ENCODE data around the gene APAF1.

The APAF1 gene

GRCh38 chr12:98674841-98675240, 29.8 kb downstream of the APAF1 start:
- no peak for DNase-seq

- DNase-seq, result no peak
Measured at GRCh38 chr12:98678236-98678945, 33.3 kb downstream of the APAF1 start.

GRCh38 chr12:98678946-98679610, 34.0 kb downstream of the APAF1 start:
- DNase-seq, result no peak

GRCh38 chr12:98679611-98680005, 34.5 kb downstream of the APAF1 start:
- no peak for DNase-seq

- DNase-seq, result no peak
Measured at GRCh38 chr12:98684199-98684598, 39.1 kb downstream of the APAF1 start.

GRCh38 chr12:98686603-98687002, 41.5 kb downstream of the APAF1 start:
- no peak for DNase-seq

GRCh38 chr12:98691351-98691750, 46.3 kb downstream of the APAF1 start:
- no peak for DNase-seq

- no peak for DNase-seq
Measured at GRCh38 chr12:98696036-98696646, 51.1 kb downstream of the APAF1 start.

- DNase-seq, result no peak
Measured at GRCh38 chr12:98697209-98697608, 52.1 kb downstream of the APAF1 start.

GRCh38 chr12:98698603-98699463, 53.7 kb downstream of the APAF1 start:
- DNase-seq, result peak; percentile 18 to 28

- no peak for DNase-seq
Measured at GRCh38 chr12:98699586-98699985, 54.5 kb downstream of the APAF1 start.

- no peak for DNase-seq
Measured at GRCh38 chr12:98701166-98701565, 56.1 kb downstream of the APAF1 start.

- no peak for DNase-seq
Measured at GRCh38 chr12:98709022-98709421, 63.9 kb downstream of the APAF1 start.

- DNase-seq, result no peak
Measured at GRCh38 chr12:98714426-98714825, 69.3 kb downstream of the APAF1 start.

- DNase-seq, result no peak
Measured at GRCh38 chr12:98719515-98720504, 74.7 kb downstream of the APAF1 start.

- DNase-seq, result no peak
Measured at GRCh38 chr12:98721204-98721702, 76.2 kb downstream of the APAF1 start.

GRCh38 chr12:98724384-98725155, 79.5 kb downstream of the APAF1 start:
- no peak for DNase-seq

- peak; percentile 10 to 22 for DNase-seq
Measured at GRCh38 chr12:98725476-98726247, 80.6 kb downstream of the APAF1 start.

GRCh38 chr12:98727196-98727595, 82.1 kb downstream of the APAF1 start:
- no peak for DNase-seq

- no peak for DNase-seq
Measured at GRCh38 chr12:98730412-98730811, 85.3 kb downstream of the APAF1 start.

Data from activated CD4-positive, alpha-beta T cell treated with anti-CD3 and anti-CD28 coated beads, Interleukin-2, amount 50 U/mL, for 4 hours (primary cell).